Stimulated activated CD8-positive, alpha-beta memory T cell treated with anti-CD3 and anti-CD28 coated beads, Interleukin-12 subunit alpha, Interleukin-12 subunit beta, amount 100 ng/mL, for 24 hours (primary cell): Measurements from ENCODE around the gene PCNP.
"Not testable (repeated sequence)": the region's sequence is repeated elsewhere in the genome, so short reads cannot be mapped to it uniquely, and the experiment has no call there.

Experiments
- DNase-seq: peaks from one replicate; pipeline ENCODE4 v3.0.0-alpha.2; 2020; ENCODE audit errors: extremely low read depth

The PCNP gene

DNA sequence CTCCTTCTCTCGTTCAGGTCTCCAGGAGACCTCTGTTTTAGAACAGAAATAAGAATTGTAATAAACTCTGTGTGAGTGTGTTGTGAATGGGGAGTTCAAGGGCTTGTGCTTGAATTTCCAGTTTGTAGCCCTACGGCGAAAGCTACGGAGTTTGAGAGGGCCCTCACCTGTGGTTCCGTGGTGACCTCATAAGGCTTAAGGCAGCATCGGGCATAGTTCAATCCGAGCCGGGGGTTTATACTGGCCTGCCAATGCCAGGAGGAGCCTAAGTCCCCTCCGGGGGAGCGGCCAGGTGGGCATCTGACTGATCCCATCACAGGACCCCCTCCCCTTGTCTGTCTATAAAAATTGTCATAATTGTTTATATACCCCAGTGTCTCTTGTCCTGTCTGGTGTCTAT lies 59.2 kb downstream of the PCNP start:
- DNase-seq: no peak

DNA sequence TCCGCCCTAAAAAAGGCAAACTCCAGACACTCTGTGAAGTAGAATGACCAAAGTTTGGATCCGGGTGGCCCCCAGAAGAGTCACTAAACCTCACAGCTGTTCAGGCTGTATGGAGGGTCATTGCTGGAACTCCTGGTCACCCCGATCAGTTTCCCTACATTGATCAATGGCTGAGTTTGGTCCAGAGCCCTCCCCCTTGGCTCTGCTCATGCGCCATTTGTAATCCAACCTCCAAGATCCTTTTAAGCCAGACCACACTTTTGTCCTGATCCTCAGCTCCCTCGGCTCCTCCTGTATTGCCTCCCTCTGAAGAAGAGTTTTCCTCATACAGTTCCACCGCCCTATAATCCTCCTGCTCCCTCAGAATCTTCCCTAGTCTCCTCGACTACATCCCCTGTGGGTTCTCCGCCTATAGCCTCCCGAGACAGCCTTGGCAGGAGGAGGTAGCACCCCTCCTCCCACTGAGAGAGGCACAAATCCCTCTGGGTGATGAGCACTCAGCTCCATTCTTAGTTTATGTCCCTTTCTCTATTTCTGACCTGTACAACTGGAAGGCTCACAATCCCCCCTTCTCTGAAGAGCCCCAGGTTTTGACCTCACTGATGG lies 60.7 kb downstream of the PCNP start:
- no peak for DNase-seq

- no peak for DNase-seq
These were observed 61.4 kb downstream of the PCNP start for GRCh38 chr3:101635345-101635744.

- peak; percentile 20 for DNase-seq
These were observed 62.2 kb downstream of the PCNP start for GRCh38 chr3:101635954-101636798.

DNA sequence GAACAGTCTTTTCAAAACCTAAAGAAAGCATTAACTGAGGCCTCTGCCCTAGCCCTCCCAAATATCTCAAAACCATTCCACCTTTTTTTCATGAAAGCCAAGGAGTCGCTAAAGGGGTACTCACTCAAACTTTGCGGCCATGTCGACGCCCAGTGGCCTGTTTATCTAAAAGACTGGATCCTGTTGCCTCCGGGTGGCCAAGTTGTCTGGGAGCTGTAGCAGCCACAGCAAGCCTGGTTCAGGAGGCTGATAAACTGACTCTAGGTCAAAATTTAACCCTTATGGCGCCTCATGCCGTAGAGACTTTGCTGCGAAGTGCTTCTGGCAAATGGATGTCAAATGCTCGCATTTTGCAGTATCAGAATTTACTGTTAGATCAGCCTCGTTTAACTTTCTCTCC lies 63.5 kb downstream of the PCNP start:
- no peak for DNase-seq

- no peak for DNase-seq
These were observed 64.3 kb downstream of the PCNP start for GRCh38 chr3:101638261-101638745.

GRCh38 chr3:101639280-101639963 lies 65.4 kb downstream of the PCNP start:
- DNase-seq: no peak

DNA sequence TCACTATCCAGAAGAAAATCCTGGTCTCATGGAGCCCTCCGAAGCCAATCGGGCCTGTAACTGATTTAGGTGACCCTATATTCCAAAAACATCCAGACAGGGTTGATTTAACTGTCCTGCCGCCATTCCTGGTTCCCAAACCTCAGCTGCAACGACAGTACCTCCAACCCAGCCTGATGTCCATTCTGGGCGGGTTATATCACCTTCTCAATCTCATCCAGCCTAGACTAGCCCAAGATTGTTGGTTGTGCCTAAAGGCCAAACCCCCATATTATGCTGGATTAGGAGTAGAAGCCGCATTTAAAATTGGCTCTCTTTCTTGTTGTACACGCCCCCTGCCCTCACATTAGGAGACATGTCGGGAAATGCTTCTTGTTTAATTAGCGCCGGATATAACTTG lies 66.3 kb downstream of the PCNP start:
- no peak for DNase-seq

DNA sequence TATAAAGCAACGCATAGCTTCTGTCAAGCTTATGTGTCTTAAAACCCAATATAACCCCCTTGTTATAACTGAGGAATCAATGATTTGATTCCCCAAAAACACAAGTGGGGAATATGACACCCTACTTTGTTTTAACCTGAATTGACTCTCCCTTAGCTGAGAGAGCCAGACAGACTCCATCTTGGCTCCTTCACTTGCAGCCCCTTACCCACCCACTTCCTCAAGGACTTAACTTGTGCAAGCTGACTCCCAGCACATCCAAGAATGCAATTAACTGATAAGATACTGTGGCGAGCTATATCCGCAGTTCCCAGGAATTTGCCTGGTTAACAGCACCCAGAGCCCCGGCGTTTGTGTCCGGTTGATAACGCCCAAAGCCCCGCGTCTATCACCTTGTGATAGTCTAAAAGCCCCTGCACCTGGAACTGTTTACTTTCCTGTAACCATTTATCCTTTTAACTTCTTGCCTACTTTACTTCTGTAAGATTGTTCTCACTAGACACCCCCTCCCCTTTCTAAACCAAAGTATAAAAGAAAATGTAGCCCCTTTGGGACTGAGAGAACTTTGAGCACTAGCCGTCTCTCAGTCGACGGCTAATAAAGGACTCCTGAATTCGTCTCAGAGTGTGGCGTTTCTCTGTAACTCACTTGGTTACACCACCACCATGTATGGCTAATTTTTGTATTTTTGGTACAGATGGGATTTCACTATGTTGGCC lies 67.6 kb downstream of the PCNP start:
- DNase-seq: not testable (repeated sequence)

DNA sequence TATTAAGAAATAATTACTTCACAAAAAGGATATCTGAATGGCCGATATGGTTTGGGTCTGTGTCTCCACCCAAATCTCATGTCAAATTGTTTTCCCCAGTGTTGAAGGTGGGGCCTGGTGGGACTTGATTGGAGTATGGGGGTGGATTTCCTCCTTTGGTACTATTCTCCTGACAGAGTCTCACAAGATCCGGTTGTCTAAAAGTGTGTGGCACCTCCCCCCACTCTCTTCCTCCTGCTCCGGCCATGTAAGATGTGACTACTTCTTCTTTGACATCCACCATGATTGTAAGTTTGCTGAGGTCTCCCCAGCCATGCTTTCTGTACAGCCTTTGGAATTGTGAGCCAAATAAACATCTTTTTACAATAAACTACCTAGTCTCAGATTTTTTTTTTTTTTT lies 68.5 kb downstream of the PCNP start:
- no peak for DNase-seq

DNA sequence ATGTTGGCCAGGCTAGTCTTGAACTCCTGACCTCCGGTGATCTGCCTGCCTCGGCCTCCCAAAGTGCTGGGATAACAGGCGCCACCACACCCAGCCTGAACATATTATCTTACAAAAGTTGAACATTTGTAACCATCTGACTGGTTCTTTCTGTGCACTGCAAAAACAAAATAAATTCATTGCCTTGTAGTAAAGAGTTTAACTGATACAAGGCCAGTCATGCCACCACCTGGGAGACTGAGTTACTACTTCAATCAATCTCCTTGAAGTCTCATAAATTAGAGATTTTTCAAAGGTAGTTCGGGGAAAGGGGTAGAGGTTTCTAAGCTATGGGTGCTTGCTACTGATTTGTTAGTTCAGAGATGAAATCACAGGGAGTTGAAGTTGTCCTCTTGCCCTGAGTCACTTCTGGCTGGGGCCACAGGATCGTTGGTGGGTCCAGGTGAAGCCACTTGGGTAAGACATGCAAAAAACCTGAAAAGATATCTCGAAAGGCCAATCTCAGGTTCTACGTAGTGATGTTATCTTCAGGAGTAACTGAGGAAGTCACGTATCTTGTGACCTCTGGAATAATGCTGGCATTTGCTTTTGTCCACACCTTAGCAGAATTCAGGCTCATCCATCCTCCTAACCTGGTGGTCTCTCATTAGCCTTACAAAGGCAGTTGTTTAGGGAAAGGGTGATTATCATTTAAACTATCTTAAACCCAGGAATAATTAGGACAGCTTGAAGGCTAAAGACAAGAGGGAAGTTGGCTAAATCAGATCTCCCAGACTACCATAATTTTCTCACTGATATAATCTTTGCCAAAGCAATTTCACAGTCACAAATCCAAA lies 69.2 kb downstream of the PCNP start:
- no peak for DNase-seq
